Smooth muscle cell (in vitro differentiated cells): ENCODE results near the gene ATP6V0A4. TPM values are rescaled to one million over a fixed set of nuclear protein-coding genes. Genes with fewer than 3 reads are reported as not detected.

ENCODE experiments used
- DNase-seq: peaks from one replicate; lab custom pipeline; 2025; ENCODE audit not compliant: unreplicated experiment; lab: John Stamatoyannopoulos, UW
- H2AFZ ChIP-seq: fragments of 200-600 bp; sonication (generic); 2 replicates; pipeline ENCODE4 v1.6.0; 2016; ENCODE audit warnings: antibody characterized with exemption, low read depth, mild to moderate bottlenecking
- H3F3A ChIP-seq: fragments of 200-600 bp; sonication (generic); 2 replicates; pipeline ENCODE4 v1.6.0; 2017; ENCODE audit warnings: antibody characterized with exemption, low read depth
- H3K27ac ChIP-seq: fragments of 200-600 bp; sonication (generic); 2 replicates; pipeline ENCODE4 v1.5.1; 2016; ENCODE audit warnings: low read depth, mild to moderate bottlenecking
- H3K27me3 ChIP-seq: fragments of 200-600 bp; sonication (generic); 2 replicates; pipeline ENCODE4 v1.6.1; 2016; ENCODE audit warnings: low read depth, mild to moderate bottlenecking
- H3K36me3 ChIP-seq: fragments of 200-600 bp; sonication (generic); 2 replicates; pipeline ENCODE4 v1.5.1; 2016; ENCODE audit warnings: low read depth
- H3K4me1 ChIP-seq: fragments of 200-600 bp; sonication (generic); 2 replicates; pipeline ENCODE4 v1.5.1; 2016; ENCODE audit warnings: low read depth
- H3K4me2 ChIP-seq: fragments of 200-600 bp; sonication (generic); 2 replicates; pipeline ENCODE4 v1.6.0; 2016; ENCODE audit warnings: mild to moderate bottlenecking
- H3K4me3 ChIP-seq: fragments of 200-600 bp; sonication (generic); 2 replicates; pipeline ENCODE4 v1.5.1; 2016; ENCODE audit warnings: mild to moderate bottlenecking
- H3K79me2 ChIP-seq: fragments of 200-600 bp; sonication (generic); 2 replicates; pipeline ENCODE4 v1.6.0; 2016; ENCODE audit warnings: low read depth, mild to moderate bottlenecking
- H3K9ac ChIP-seq: fragments of 200-600 bp; sonication (generic); 2 replicates; pipeline ENCODE4 v1.6.0; 2016; ENCODE audit warnings: low read depth
- H3K9me3 ChIP-seq: fragments of 200-600 bp; sonication (generic); replicated peaks from 2 replicates; pipeline ENCODE4 v1.5.1; 2016; ENCODE audit warnings: low read depth
- H4K20me1 ChIP-seq: fragments of 200-600 bp; sonication (generic); 2 replicates; pipeline ENCODE4 v1.6.0; 2016; ENCODE audit warnings: low read depth
- CTCF ChIP-seq: fragments of 200-600 bp; sonication (generic); IDR thresholded peaks from 2 replicates; pipeline ENCODE4 v1.5.1; 2017; ENCODE audit warnings: borderline replicate concordance, mild to moderate bottlenecking, antibody characterized with exemption; ENCODE audit not compliant: insufficient read depth, poor library complexity, severe bottlenecking
- WGBS: methylation state at CpG from one replicate; pipeline ENCODE4 v1.1.7; 2016; ENCODE audit warnings: low lambda C conversion rate; 5-methylcytosine and 5-hydroxymethylcytosine counted together
- polyA plus RNA-seq: library from polyadenylated mRNA; unstranded; fragments of >200 nt; fragmentation: Nextera tagmentation; extraction: Ambion mirVana; gene quantifications from 2 replicates; pipeline ENCODE4 v1.2.1, GENCODE V29; 2016
- total RNA-seq: library from RNA; depleted of rRNA; stranded (reverse); fragments of >200 nt; gene quantifications from 2 replicates; pipeline ENCODE4 v1.2.3, GENCODE V29; 2014

Gene ATP6V0A4
- total and polyA plus RNA-seq, 2 experiments from 2014 or later = 0.40 TPM; not detected in 1

- Histone ChIP-seq H3K27me3 (no peaks in the 10 kb centered on the region), H2AFZ (no peak overlapping the region), H3K9me3 (no peaks in the 10 kb centered on the region), H3F3A (no peaks in the 10 kb centered on the region), H3K4me3 (no peak overlapping the region), H3K79me2 (no peaks in the 10 kb centered on the region), H4K20me1 (no peaks in the 10 kb centered on the region), H3K9ac (peak overlapping the region; percentile 30), H3K36me3 (no peaks in the 10 kb centered on the region), H3K4me1 (no peaks in the 10 kb centered on the region), H3K27ac (peak overlapping the region; percentile 64), H3K4me2 (peak overlapping the region; percentile 63)
- no peak for DNase-seq
- no peak for TF ChIP-seq CTCF
- WGBS = 40% methylated on average over 15 of the region's 15 CpGs
These were observed 87.2 kb downstream of the ATP6V0A4 start for GRCh38 chr7:138710536-138711385.

GRCh38 chr7:138705167-138705566 is 92.8 kb downstream of the ATP6V0A4 start:
- Histone ChIP-seq H3F3A (no peaks in the 10 kb centered on the region), H3K9me3 (no peaks in the 10 kb centered on the region), H2AFZ (peak overlapping the region; percentile 56), H3K79me2 (no peaks in the 10 kb centered on the region), H3K27me3 (no peaks in the 10 kb centered on the region), H3K9ac (no peak overlapping the region), H3K36me3 (no peaks in the 10 kb centered on the region), H3K4me1 (no peaks in the 10 kb centered on the region), H3K4me2 (peak overlapping the region; percentile 48), H3K27ac (peak overlapping the region; percentile 48), H4K20me1 (no peaks in the 10 kb centered on the region), H3K4me3 (no peak overlapping the region)
- TF ChIP-seq CTCF = no peak
- 27% methylated on average over 7 of the region's 7 CpGs for WGBS
- DNase-seq = no peak

GRCh38 chr7:138701537-138701923 is 96.5 kb downstream of the ATP6V0A4 start:
- H3K4me3 ChIP-seq = no peak overlapping the region
- no peaks in the 10 kb centered on the region for H3K27me3 ChIP-seq
- 97% methylated on average over 2 of the region's 2 CpGs for WGBS
- H3K36me3 ChIP-seq = no peaks in the 10 kb centered on the region
- TF ChIP-seq CTCF = no peak
- no peak overlapping the region for H3K4me2 ChIP-seq
- no peaks in the 10 kb centered on the region for H3K4me1 ChIP-seq
- H3K9me3 ChIP-seq = no peaks in the 10 kb centered on the region
- no peak overlapping the region for H3K9ac ChIP-seq
- H3F3A ChIP-seq = no peaks in the 10 kb centered on the region
- H3K79me2 ChIP-seq = no peaks in the 10 kb centered on the region
- no peak overlapping the region for H3K27ac ChIP-seq
- H2AFZ ChIP-seq = no peak overlapping the region
- no peak for DNase-seq
- no peaks in the 10 kb centered on the region for H4K20me1 ChIP-seq
